ENCODE results near the gene IL6. TPM values are rescaled to one million over a fixed set of nuclear protein-coding genes. Genes with fewer than 3 reads are reported as not detected.

IL6 gene
- total and polyA plus RNA-seq, 9 of the 15 experiments (the other 6 are each of a cell fraction or from before 2014, with no cell fraction given) = 0.76 to 2.9 (median 1.5) TPM

GRCh38 chr7:22732556-22733126 is 5.6 kb downstream of the IL6 start (continued):
- TF ChIP-seq ZNF778 (CRISPR knock-in tag; IDR thresholded peaks at IDR 0.05) = no peak
- no peak for TF ChIP-seq TARDBP (IDR thresholded peaks at IDR 0.05)
- TF ChIP-seq SMC3 (conservative IDR thresholded peaks at IDR 0.05; ENCODE audit: insufficient read depth, low read depth, low read length) = 0 out of 2 replicates have a peak, but pooled peaks have one; percentile 24
- TF ChIP-seq NR1H2 (CRISPR knock-in tag; IDR thresholded peaks at IDR 0.05) = no peak
- TF ChIP-seq ZNF165 (CRISPR knock-in tag; IDR thresholded peaks at IDR 0.05; ENCODE audit: borderline replicate concordance) = no peak

DNA sequence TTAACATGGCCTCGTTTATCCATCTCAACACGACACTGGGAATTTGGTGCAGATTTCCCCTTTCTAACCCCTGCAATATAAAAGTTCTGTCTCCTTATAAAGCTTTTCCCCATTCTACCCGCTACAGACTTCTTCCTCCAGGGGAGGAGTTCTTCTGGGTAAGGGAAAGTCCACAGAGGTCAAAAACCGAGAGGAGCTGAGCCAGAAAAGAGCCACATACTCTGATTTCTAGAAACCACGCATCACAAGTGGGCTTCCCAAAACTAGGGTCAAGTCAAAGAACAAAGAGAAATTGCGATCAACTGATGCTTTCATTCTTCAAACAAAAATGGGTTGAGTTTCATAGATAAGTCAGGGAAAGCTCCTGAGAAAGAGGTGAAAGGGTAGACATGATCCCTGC is 6.8 kb downstream of the IL6 start:
- in situ Hi-C loops (cut with MboI) = loop anchor here (25.0 kb wide), 1 partner anchor 621 kb away; no protein-coding TSS in a partner anchor
- no peaks in the 10 kb centered on the region for H3K9me1 ChIP-seq (ENCODE audit: control insufficient read depth, insufficient read depth, low read length)
- intact Hi-C loops (cut with micrococcal nuclease) = no loop called here
- H3K27ac ChIP-seq (ENCODE audit: extremely low read depth, low read depth, low read length) = no peak overlapping the region
- ATAC-seq = no peak
- TF ChIP-seq, protein P1, sequence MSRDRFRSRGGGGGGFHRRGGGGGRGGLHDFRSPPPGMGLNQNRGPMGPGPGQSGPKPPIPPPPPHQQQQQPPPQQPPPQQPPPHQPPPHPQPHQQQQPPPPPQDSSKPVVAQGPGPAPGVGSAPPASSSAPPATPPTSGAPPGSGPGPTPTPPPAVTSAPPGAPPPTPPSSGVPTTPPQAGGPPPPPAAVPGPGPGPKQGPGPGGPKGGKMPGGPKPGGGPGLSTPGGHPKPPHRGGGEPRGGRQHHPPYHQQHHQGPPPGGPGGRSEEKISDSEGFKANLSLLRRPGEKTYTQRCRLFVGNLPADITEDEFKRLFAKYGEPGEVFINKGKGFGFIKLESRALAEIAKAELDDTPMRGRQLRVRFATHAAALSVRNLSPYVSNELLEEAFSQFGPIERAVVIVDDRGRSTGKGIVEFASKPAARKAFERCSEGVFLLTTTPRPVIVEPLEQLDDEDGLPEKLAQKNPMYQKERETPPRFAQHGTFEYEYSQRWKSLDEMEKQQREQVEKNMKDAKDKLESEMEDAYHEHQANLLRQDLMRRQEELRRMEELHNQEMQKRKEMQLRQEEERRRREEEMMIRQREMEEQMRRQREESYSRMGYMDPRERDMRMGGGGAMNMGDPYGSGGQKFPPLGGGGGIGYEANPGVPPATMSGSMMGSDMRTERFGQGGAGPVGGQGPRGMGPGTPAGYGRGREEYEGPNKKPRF (IDR thresholded peaks at IDR 0.05; ENCODE audit: low read depth, low read length) = no peak
- TF ChIP-seq ZBED1 (IDR thresholded peaks at IDR 0.05) (no peak), MTA3 (IDR thresholded peaks at IDR 0.05; ENCODE audit: borderline replicate concordance) (no peak)
- peaks cover 0 to 14% of the 10 kb centered on the region in 2 experiments; a peak in 1 of 5 replicates for H3K4me1 ChIP-seq (replicated peaks in 1 of 2; ENCODE audit: control insufficient read depth in 2 of 2, insufficient read depth in 2 of 2, low read length in 2 of 2)
- peak overlapping the region; percentile 59 for H2AFZ ChIP-seq (ENCODE audit: low read depth, low read length)
- BruUV-seq (replicated peaks) = no TSS peak
- no peak overlapping the region for H3K4me3 ChIP-seq
- H3K36me3 ChIP-seq (ENCODE audit: control insufficient read depth, insufficient read depth, low read length) = no peaks in the 10 kb centered on the region
- FAIRE-seq = no peak
- H3K79me2 ChIP-seq (ENCODE audit: control insufficient read depth, insufficient read depth, low read length) = no peaks in the 10 kb centered on the region
- DNase-seq (ENCODE audit: extremely low read depth in 1 of 4, low spot score in 3 of 4) = no peak
- WGBS (ENCODE audit: insufficient coverage, low coverage, missing lambda C conversion rate) = 33% methylated on average over 6 of the region's 6 CpGs
- no peaks in the 10 kb centered on the region for H3K27me3 ChIP-seq (ENCODE audit: control insufficient read depth in 2 of 2, insufficient read depth in 2 of 2, low read length in 2 of 2)
- ChIA-PET CTCF (ENCODE audit: low intra/inter-chr PET ratio) (no interaction called here), POLR2A (interaction anchor here (0.7 to 1.0 kb wide), 2 partner anchors 53 to 158 kb away, joined by 3 read pairs; no protein-coding TSS in a partner anchor)
- no peak overlapping the region; a peak in 1 of 4 replicates for H3K9ac ChIP-seq (ENCODE audit: insufficient read depth in 1 of 2, low read depth in 2 of 2, low read length in 2 of 2)
- H3K9me3 ChIP-seq (replicated peaks; ENCODE audit: control insufficient read depth, insufficient read depth, low read depth, low read length) = no peaks in the 10 kb centered on the region
- H4K20me1 ChIP-seq (replicated peaks; ENCODE audit: control insufficient read depth, insufficient read depth, low read length) = no peaks in the 10 kb centered on the region
- no peak overlapping the region for H3K4me2 ChIP-seq (ENCODE audit: insufficient read depth, low read length)
